GM12864 (cell line): ENCODE results near the gene CCDC74B.
"Not testable (repeated sequence)": the region's sequence is repeated elsewhere in the genome, so short reads cannot be mapped to it uniquely, and the experiment has no call there.

Source experiments
- DNase-seq: peaks from one replicate; pipeline ENCODE4 v3.0.0-alpha.2; 2011; ENCODE audit warnings: low read depth
- H3K4me3 ChIP-seq: 2 replicates; pipeline ENCODE4 v1.5.1; 2011; ENCODE audit warnings: mild to moderate bottlenecking, low read depth, low read length, control low read depth
- CTCF ChIP-seq: IDR thresholded peaks from 2 replicates; pipeline ENCODE4 v1.5.1; 2011; ENCODE audit warnings: low read depth, mild to moderate bottlenecking, moderate library complexity, low read length, control low read depth, inconsistent platforms; ENCODE audit errors: missing control alignments

The CCDC74B gene

GRCh38 chr2:130169896-130170295 lies 25.0 kb upstream of the CCDC74B start:
- no peak for DNase-seq
- no peak for TF ChIP-seq CTCF
- H3K4me3 ChIP-seq: no peak overlapping the region

GRCh38 chr2:130169163-130169562 lies 24.3 kb upstream of the CCDC74B start:
- DNase-seq, H3K4me3 ChIP-seq: not testable (repeated sequence)

- H3K4me3 ChIP-seq, DNase-seq: not testable (repeated sequence)
Measured at GRCh38 chr2:130166611-130167010, 21.7 kb upstream of the CCDC74B start.

- H3K4me3 ChIP-seq: no peak overlapping the region
- DNase-seq: no peak
- TF ChIP-seq CTCF: no peak
Measured at GRCh38 chr2:130165293-130166016, 20.5 kb upstream of the CCDC74B start.

- no peak for DNase-seq
- no peak overlapping the region for H3K4me3 ChIP-seq
- no peak for TF ChIP-seq CTCF
Measured at GRCh38 chr2:130162968-130163367, 18.1 kb upstream of the CCDC74B start.

- not testable (repeated sequence) for H3K4me3 ChIP-seq, DNase-seq
Measured at GRCh38 chr2:130162486-130162885, 17.6 kb upstream of the CCDC74B start.

GRCh38 chr2:130160838-130161705 lies 16.2 kb upstream of the CCDC74B start:
- DNase-seq, H3K4me3 ChIP-seq: not testable (repeated sequence)

- DNase-seq: no peak
- H3K4me3 ChIP-seq: no peak overlapping the region
- no peak for TF ChIP-seq CTCF
Measured at GRCh38 chr2:130160131-130160530, 15.2 kb upstream of the CCDC74B start.

GRCh38 chr2:130159376-130159775 lies 14.5 kb upstream of the CCDC74B start:
- not testable (repeated sequence) for DNase-seq

More at GRCh38 chr2:130159376-130159775, 14.5 kb upstream of the CCDC74B start:
- H3K4me3 ChIP-seq: not testable (repeated sequence)
